Kasumi-1 (cell line): ENCODE measurements around the gene PRC1.
A peak's percentile ranks its signal among the peaks of the same experiment; 100 is the strongest.
"Not testable (repeated sequence)": the region's sequence is repeated elsewhere in the genome, so short reads cannot be mapped to it uniquely, and the experiment has no call there.

ENCODE experiments used
- DNase-seq, 2 experiments: peaks; one replicate each; lab custom pipeline; 2025; lab: John Stamatoyannopoulos, UW

The PRC1 gene, protein sequence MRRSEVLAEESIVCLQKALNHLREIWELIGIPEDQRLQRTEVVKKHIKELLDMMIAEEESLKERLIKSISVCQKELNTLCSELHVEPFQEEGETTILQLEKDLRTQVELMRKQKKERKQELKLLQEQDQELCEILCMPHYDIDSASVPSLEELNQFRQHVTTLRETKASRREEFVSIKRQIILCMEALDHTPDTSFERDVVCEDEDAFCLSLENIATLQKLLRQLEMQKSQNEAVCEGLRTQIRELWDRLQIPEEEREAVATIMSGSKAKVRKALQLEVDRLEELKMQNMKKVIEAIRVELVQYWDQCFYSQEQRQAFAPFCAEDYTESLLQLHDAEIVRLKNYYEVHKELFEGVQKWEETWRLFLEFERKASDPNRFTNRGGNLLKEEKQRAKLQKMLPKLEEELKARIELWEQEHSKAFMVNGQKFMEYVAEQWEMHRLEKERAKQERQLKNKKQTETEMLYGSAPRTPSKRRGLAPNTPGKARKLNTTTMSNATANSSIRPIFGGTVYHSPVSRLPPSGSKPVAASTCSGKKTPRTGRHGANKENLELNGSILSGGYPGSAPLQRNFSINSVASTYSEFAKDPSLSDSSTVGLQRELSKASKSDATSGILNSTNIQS

DNA sequence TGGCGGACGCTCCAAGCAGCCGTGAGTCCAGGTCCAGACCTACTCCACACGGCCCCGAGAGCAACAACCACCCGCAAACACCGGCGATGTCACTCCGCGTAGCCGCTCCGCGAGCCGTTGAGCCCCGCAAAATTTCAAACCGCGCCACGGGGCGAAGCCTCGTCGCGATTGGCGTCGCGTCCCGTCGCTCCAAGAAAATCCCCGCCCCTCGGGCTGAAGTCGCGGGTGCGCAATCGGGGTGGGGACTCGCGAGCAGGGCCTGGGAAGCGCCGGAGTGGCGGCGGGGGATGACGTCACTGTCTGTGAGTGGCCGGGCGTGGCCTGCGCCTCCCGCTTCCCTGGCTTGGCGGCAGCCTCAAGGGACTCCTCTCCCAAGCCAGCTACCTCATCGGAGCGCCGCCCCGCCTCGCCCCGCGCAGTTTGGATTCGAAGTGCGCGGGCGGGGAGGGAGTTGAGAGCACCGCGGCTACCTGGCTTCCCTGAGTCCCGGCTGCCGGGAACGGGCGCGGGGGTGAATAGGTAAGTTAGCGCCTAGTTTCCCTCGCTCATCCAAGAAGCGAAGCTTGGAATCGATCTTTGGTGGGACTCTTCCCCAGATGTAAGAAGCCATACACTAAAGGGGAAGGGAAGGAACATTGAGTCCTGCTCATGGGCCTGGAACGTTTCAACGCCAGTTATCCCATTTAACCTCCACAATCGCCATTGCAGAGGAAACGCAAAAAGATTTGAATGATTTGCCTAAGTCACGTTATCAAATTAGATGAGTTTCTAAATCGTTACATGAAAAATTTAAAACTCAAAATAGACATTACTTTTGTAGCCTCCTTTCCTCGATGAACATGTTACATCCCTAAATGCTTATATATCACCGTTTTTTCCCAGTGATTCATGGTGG lies at the start of gene PRC1:
Gene PRC1, minus strand, starts transcription at position 119 of the 895 bp plus-strand sequence. Its CDS starts 118 bp downstream, at position 1.
- DNase-seq: peak; percentile 94 to 95

DNA sequence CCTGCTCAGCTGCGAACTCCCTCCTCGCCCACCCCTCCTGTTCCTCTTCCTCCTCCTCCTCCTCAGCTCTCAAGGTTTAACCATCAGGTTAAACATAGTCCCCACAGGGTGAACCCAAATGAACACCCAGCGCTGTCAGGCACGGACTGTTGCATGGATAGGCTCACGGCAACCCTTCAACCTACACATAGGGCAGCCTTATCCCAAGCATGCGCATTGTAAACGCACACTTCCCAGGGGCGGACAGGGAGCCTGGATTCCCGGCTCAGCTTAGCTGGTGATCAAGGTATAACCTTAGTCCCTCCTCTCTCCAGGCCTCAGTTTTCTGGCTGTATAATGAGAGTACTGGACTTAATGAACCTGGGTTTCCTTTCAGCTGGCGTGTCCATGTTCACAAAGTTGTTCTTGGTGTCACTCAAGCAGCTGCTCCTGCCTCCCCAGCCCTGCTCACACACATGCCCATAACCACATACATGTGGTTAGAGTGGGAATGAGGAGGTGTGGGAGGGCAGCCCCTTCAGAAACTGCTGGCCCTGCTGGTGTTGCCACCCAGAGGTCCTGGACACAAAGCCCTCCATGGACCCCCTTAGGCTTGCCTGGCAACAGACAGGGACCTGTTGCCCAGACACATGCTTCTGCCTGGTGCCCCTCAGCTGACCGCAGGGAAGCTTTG lies 49.0 kb upstream of the PRC1 start:
- DNase-seq: no peak

DNA sequence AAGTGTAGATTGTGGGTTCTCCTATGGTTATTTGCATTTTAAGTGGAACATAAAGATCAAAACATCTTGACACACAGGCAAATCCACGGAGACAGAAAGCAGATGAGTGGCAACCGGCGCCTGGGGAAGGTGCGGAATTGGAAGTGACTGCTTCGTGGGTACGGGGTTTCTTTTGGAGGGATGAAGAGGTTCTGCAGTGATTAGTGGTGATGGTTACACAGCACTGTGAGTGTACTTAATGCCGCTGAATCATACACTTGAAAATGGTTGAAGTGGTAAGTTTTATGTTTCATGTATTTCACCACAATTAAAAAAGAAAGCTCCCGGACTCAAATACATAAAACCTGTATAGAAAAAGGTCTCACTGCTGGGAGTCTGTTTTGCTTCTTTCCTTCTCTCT lies 46.5 kb upstream of the PRC1 start:
- no peak for DNase-seq

DNA sequence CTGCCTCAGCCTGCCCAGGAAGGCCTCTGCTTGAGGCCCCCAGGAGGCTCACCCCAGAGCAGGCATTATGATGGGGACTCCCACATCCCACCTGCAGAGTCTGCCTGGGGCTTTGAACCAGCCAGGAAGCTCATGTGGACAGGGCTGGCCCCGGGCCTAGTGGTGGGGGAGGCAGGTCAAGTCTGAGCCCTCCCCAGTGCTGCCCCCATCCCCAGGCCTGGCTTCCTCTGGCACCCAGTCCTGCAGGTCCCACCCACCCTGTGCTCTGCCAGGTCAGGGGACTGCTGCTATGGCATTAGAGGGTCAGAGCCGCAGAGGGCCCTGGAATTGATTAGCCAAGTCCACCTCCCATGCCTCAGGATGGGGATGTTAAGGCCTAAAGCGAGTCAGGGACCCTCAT lies 45.7 kb upstream of the PRC1 start:
- no peak for DNase-seq

DNA sequence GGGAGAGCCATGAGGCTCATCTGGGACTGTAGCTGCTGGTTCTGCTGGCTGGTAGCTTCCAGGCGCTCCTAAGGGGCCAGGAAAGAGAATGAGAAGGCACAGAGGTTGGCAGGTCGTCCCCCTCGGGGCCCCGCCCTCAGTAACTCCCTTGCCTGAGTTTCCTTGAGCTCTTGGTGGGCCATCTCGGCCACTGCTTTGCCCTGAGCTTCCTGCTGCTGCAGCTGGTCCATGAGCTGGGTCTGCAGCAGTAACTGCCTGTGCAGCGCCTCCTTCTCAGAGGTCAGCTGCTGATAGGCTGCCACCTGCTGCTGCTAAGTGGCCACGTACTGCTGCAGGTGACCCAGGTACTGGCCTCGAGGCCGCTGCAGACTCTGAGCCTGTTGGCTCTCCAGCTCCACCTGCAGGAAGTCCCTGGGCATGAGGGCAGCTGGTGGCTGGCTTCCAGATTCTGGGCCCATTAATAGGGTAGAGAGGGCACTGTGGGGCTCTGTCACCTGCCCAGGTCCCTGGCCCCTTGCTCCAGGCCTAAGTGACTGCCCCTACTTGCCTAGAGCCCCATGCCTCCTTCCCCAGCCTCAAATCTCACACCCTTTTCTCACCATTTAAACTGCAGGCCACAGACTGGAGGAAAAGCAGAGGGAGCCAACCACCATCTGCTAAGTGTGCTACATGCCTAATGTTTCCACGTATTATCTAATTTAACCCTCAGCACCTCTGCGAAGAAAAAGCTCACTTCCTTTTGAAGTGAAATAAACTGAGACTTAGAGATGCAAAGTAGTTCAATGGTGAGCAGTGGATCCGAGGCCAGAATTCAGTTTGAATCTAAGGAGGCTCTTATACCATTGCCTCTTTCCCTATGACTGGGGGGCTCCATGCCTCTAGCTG lies 38.8 kb upstream of the PRC1 start:
- DNase-seq: peak; percentile 16 to 27

DNA sequence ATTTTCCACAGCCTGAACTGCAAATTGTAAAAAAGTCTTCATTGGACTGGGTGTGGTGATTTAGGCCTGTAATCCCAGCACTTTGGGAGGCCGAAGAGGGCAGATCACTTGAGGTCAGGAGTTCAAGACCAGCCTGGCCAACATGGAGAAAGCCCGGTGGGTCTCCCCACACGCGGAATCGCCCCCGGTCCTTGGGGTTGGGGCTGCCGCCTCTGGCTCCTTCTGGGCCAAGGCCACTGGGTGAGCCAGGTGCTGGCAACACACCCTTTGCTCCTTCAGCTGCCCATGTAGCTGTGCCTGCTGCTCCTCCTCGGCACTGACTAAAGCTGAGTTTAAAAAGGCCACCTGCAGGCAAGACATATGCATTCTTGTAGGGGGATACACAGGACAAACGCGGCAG lies 37.5 kb upstream of the PRC1 start:
- DNase-seq: no peak

DNA sequence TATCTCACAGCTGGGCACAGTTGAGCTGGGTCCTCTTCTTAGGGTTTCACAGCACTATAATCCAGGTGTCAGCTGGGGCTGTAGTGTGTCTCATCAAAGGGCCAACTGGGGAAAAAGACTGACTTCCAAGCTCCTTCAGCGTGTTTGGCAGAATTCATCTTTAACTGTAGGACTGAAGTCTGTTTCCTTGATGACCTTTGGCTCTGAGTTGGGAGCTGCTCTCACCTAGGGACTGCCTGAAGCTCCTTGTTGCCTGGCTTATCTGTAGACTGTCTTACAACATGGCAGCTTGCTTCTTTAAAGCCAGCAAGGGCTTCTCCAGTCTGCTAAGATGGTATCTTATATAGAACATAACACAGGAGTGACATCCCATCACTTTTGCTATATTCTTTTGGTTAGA lies 33.3 kb upstream of the PRC1 start:
- DNase-seq: no peak

DNA sequence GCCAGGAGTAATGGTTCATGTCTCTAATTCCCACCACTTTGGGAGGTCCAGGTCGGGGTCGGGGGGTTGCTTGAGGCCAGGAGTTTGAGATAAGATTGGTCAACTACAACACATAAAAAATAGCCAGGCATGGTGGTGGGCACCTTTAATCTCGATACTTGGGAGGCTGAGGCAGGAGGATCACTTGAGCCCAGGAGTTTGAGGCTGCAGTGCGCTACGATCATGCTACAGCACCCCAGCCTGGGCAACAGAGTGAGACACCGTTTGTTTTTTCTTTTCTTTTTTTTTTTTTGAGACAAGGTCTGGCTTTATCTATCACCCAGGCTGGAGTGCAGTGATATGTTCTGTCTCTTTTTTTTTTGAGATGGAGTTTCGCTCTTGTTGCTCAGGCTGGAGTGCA lies 29.4 kb upstream of the PRC1 start:
- no peak for DNase-seq

DNA sequence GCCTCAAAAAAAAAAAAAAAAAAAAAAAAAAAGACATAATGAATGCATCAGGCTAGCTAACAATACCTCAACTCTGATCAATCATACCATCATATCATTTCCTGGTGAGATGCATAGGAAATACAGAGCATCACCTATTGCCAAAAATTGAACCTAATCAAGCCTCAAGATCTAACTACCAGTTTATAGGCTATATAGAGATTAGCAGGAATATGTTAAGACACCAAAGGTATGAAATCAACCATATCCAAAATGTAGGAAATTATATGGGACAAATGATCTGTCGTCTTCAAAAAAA lies 28.4 kb upstream of the PRC1 start:
- no peak for DNase-seq

DNA sequence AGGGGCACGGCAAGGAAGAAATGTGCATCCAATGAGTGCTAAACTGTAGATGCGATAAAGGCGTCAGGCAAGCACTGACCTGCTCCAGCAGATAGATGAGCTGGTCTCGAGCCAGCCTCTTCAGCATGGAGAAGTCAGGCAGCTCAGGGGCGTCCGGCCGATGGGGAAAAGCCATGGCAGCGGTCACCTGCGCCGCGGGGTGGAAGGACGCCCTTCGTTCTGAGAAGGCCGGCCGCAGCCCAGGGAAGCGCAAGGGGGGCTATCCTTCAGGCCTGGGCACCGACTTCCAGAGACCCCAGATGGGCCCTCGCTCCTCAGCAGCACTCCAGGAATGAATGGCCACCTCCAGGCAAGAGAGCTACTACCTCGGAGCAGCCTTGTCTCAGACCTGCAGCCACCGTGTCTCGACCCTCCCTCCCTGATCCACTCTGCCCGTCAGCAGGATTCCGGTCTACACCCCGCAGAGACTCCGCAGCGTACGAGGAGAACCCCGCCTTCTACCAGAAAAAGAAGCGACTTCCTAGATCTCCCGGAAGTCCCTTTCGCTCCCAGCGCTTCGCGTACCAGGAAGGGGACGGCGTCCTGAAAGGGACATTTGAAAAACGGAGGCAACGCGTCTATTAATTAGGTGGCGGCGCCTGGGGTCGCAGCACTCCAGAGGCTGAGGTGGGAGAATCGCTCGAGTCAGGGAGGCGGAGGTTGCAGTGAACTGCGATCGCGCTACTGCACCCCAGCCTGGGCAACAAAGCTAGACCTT lies 27.9 kb upstream of the PRC1 start, which contains the start of gene VPS33B:
Gene VPS33B, minus strand, starts transcription at position 520 of the 757 bp plus-strand sequence. Its CDS starts 345 bp downstream, at position 175.
- DNase-seq: peak; percentile 95 to 96

DNA sequence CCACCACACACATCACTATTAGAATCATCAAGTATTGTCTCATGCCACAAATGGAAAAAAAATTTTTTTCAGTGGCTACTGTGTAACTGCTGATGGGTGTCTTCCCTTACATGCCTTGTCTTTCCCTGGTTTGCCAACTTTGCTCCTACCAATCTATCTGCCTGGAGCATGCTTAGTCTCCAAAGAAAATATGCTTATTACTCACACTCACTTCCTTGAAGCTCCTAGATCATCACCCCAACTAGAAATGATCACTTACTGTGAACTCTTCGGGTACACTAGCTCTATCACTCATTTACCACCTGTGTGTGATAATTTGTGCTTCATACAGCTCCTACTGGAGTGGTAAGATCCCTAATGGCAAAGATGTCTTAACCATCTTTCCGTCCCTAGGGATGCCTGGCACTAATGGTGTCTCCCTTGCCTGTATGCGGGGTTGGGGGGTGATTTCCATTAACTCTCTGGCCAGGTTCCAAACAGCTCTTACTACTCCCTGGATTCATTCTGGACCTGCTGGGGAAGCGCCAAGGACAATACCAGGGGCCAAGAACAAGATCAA lies 27.3 kb upstream of the PRC1 start:
- DNase-seq: no peak

DNA sequence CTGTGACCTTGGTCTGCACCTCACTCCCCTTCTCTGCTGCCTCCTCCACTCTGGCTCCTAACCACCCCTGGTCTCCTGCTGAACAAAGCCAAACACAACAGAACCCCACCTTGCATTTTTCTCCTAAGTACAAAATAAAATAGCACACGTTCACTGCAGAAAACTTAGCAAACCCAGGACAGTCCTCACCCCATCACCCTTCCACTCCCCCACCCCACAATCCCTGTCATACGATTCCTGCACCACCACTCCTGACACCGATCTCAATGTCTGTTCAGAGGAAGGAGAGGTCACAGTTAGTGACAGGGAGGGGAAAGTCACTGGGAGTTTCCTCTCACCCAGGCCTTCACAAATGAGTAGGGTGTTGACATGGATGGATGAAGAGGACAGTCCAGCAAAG lies 23.8 kb upstream of the PRC1 start:
- no peak for DNase-seq

DNA sequence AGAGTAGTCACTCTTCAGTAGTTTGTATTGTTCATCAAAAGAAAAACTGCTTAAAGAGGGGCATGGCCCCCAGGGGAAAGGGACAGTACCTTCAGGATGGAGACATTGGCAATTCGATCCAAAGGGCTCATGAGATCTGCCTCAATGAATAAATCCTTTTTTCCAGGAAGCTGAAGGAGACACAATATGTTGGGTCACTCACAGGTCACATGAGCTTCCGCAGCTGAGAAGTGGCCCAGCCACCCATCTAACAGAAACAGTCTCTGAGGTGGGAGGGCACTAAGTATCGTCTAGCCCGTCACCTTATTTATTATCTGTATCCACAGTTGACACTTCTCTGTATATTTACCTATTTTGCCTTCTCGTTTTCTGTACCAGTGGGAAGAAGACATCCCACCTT lies 23.4 kb upstream of the PRC1 start:
- DNase-seq: no peak

DNA sequence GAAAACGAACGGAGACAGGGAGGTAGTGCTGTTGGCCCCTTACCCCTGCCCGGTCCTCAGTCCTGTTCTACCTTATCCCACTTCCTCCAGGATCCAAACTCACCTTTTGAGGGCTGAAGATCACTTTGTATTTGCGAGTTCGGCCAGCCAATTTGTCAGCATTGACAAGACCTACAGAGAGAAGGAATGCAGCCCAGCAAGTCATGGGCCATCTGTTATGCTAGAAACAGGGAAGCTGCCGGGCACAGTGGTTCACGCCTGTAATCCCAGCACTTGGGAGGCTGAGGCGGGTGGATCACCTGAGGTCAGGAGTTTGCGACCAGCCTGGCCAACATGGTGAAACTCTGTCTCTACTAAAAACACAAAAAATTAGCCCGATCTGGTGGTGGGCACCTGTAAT lies 19.4 kb upstream of the PRC1 start:
- DNase-seq: not testable (repeated sequence)

DNA sequence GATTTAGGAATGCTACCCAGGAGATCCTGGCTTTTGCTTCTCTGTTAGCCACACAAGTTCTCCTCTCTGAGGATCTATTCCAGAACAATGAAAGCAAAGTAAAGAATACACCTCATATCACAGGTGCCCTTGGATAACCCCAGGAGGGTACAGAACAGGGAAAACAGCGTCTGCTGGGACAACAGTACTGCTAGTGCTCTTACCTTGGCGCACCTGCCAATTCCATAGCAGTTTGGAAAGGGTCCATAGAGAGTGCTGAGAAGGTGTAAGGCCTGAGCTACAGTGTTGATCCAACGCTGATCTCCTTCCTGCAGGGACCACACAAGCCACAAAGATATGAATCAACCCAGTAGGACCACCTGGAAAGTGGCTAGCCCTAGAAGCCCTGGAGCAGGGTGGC lies 12.9 kb upstream of the PRC1 start:
- DNase-seq: no peak

DNA sequence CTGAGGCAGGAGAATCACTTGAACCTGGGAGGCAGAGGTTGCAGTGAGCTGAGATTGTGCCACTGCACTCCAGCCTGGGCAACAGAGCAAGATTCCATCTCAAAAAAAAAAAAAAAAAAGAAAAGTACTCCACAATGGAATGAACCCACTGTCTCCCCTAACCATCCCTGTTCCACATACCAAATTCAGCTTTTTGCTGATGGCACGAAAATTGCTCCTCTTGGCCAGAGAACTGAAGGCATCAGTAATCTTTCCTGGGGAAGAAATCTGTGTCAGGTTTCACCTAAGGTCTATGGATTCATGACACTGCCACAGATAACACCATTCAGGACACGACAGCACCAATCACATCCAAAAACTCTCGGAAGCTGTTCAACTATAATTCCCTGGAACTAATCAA lies 6.9 kb upstream of the PRC1 start:
- DNase-seq: no peak

DNA sequence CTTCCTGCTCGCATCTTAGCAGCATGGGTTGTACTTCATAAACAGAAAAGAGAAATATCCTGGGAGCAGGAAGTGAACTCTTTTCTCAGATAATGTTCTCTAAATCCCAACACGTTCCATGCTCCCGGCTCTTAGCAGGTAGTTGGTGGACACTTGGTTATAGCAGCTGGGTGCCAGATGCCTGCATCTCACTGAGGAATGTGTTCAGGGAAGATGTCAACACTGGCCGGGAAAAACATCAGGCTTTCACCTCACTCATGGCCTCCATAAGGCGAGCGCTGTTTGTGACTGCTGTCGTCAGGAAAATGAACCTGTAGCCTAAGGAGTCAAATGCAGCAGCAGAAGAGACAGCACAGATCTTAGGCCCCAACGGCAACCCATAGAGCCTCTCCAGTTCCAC lies 4.4 kb upstream of the PRC1 start:
- no peak for DNase-seq

DNA sequence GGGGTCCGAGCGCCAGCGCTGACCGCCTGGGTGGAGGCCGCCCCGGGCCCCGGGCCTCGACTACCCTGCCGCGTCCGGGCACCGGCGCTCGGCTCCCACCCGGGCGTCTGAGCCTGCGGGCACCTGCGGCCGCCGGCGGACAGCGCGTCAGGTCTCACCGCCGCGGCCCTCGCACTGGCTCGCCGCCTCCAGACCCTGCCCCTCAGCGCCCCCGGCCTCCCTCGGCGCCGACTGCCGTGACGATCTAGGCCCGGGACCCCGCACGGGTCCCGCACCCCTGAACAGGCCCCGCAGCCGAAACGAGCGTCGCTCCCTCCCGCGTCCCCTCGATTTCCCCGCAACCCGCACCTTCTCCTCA lies 297 bp downstream of the PRC1 start:
- DNase-seq: no peak

DNA sequence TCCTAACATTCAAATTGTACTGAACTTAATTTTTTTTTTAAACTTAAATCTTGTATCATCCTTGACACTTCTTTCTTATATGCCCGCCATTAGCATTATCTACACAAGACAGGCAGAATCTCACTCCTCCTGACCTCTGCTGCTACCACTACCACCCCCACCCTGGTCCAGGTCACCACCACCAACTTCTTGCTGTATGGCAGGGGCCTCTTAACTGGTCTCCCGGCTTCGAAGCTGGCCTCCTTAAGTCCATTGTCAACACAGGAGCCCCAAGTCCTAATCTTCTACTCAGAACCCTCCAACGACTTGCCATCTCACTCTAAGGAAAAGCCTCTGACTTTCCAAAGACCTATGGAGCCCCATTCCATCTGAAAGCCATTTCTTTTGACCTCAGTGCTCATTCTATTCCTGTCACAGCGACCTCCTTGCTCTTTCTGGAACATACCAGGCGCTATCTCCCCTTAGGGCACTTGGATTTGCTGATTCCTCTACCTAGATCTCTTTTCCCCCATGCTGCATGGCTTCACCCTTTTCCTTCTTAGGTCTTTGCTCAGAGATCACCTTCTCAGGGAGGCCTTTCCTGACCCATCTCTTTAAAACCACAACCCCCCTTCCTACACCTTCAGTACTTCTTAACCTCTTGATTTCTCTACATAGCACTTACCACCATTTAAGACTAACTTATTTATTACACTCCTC lies 2.6 kb downstream of the PRC1 start:
- no peak for DNase-seq

DNA sequence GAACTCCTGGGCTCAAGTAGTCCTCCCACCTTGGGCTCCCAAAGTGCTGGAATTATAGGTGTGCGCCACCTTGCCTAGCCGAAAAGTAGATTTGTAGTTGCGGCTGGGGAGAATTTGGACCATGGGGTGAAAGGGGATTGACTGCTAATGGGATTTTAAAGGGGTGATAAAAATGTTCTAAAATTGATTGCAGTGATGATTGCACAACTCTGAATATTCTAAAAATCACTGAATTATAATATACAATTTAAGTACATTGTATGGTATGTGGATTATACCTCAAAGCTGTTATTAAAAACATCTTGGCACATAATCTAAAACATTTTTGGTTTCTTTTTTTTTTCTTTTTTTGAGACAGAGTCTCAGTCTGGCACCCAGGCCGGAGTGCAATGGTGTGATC lies 3.9 kb downstream of the PRC1 start:
- DNase-seq: no peak
